Fibroblast of lung (primary cell): ENCODE measurements around the gene TRIM39. TPM values are rescaled to one million over a fixed set of nuclear protein-coding genes. Genes with fewer than 3 reads are reported as not detected.

Source experiments
- DNase-seq, 2 donors: peaks; one replicate each; pipeline versions ENCODE4 v3.0.0 to v3.0.0-alpha.2; 2010; ENCODE audit warnings: low read depth in 2 of 2
- H2AFZ ChIP-seq: 2 replicates; pipeline ENCODE4 v1.5.1; 2012; ENCODE audit warnings: low read length, control low read depth, inconsistent platforms
- H3K27ac ChIP-seq: 2 replicates; pipeline ENCODE4 v1.5.1; 2011; ENCODE audit warnings: low read length, control low read depth; ENCODE audit not compliant: insufficient read depth
- H3K27me3 ChIP-seq: 2 replicates; pipeline ENCODE4 v1.5.1; 2011; ENCODE audit warnings: mild to moderate bottlenecking, low read length; ENCODE audit not compliant: control insufficient read depth, insufficient read depth
- H3K36me3 ChIP-seq: 2 replicates; pipeline ENCODE4 v1.5.1; 2011; ENCODE audit warnings: low read length; ENCODE audit not compliant: control insufficient read depth, insufficient read depth
- H3K4me1 ChIP-seq: 2 replicates; pipeline ENCODE4 v1.5.1; 2011; ENCODE audit warnings: low read length; ENCODE audit not compliant: control insufficient read depth, insufficient read depth; ENCODE audit errors: extremely low read depth
- H3K4me2 ChIP-seq: 2 replicates; pipeline ENCODE4 v1.5.1; 2011; ENCODE audit warnings: low read length, control low read depth; ENCODE audit not compliant: insufficient read depth; ENCODE audit errors: extremely low read depth
- H3K4me3 ChIP-seq, 4 experiments: fragments of 200-600 bp in 1 of 4; sonication (generic) in 1 of 4; replicated peaks in 1 of 4; 2 replicates each; pipeline ENCODE4 v1.5.1; 2011 to 2016; ENCODE audit warnings: low read length in 4 of 4, low read depth in 3 of 4, mild to moderate bottlenecking in 3 of 4, control low read depth in 2 of 4, inconsistent platforms in 1 of 4, mixed read lengths in 1 of 4; ENCODE audit not compliant: insufficient read depth in 1 of 4; ENCODE audit errors: control extremely low read depth in 1 of 4
- H3K79me2 ChIP-seq: 2 replicates; pipeline ENCODE4 v1.5.1; 2012; ENCODE audit warnings: mild to moderate bottlenecking, low read length, inconsistent platforms; ENCODE audit not compliant: control insufficient read depth, insufficient read depth
- H3K9ac ChIP-seq: 2 replicates; pipeline ENCODE4 v1.5.1; 2011; ENCODE audit warnings: mild to moderate bottlenecking, low read length, control low read depth; ENCODE audit not compliant: insufficient read depth
- H3K9me3 ChIP-seq: 2 replicates; pipeline ENCODE4 v1.5.1; 2012; ENCODE audit warnings: low read depth, low read length; ENCODE audit not compliant: control insufficient read depth, insufficient read depth
- H4K20me1 ChIP-seq: 2 replicates; pipeline ENCODE4 v1.5.1; 2011; ENCODE audit warnings: low read length; ENCODE audit not compliant: control insufficient read depth, insufficient read depth; ENCODE audit errors: extremely low read depth
- CTCF ChIP-seq, 2 donors: IDR thresholded peaks in 1 of 2; conservative IDR thresholded peaks in 1 of 2; 1 replicate in 1 of 2; 2 replicates in 1 of 2; pipeline ENCODE4 v1.5.1; 2011 to 2012; ENCODE audit warnings: low read length in 2 of 2, control low read depth in 1 of 2, inconsistent platforms in 1 of 2, low read depth in 1 of 2, mild to moderate bottlenecking in 1 of 2
- EZH2 ChIP-seq: IDR thresholded peaks from 2 replicates; pipeline ENCODE4 v1.5.1; 2012; ENCODE audit warnings: low read length, control low read depth, mild to moderate bottlenecking; ENCODE audit errors: missing control alignments
- polyA plus RNA-seq, 2 donors: library from polyadenylated mRNA; depleted of rRNA in 1 of 2; stranded (reverse) in 1 of 2; unstranded in 1 of 2; fragments of >200 nt; gene quantifications; 2 replicates each; pipeline ENCODE4 v1.2.1, GENCODE V29; 2011 to 2012; ENCODE audit warnings: missing spikeins in 1 of 2
- total RNA-seq: library from RNA; depleted of rRNA; stranded (reverse); fragments of >200 nt; gene quantifications from 2 replicates; pipeline ENCODE4 v1.2.1, GENCODE V29; 2014

TRIM39 gene
- total and polyA plus RNA-seq, 2 donors (not counting 1 experiment from before 2014, with no cell fraction given), result 7.8 to 11.9 TPM

- Histone ChIP-seq H3K9me3 (no peaks in the 10 kb centered on the region), H3K4me2 (no peak overlapping the region), H3K9ac (no peak overlapping the region), H3K36me3 (no peaks in the 10 kb centered on the region), H3K79me2 (no peaks in the 10 kb centered on the region), H3K27ac (no peak overlapping the region), H4K20me1 (no peaks in the 10 kb centered on the region), H3K27me3 (no peaks in the 10 kb centered on the region), H3K4me1 (no peaks in the 10 kb centered on the region), H3K4me3 (no peak overlapping the region), H2AFZ (no peak overlapping the region)
- no peak for TF ChIP-seq EZH2
- TF ChIP-seq CTCF (conservative IDR thresholded peaks at IDR 0.05 in 1 of 2, IDR thresholded peaks at IDR 0.05 in 1 of 2; ENCODE audit: low read depth in 1 of 2, low read length in 2 of 2), result no peak
- peak in 1 of 2 donors; percentile 7 for DNase-seq
These were observed 43.0 kb upstream of the TRIM39 start for GRCh38 chr6:30283761-30284160.

DNA sequence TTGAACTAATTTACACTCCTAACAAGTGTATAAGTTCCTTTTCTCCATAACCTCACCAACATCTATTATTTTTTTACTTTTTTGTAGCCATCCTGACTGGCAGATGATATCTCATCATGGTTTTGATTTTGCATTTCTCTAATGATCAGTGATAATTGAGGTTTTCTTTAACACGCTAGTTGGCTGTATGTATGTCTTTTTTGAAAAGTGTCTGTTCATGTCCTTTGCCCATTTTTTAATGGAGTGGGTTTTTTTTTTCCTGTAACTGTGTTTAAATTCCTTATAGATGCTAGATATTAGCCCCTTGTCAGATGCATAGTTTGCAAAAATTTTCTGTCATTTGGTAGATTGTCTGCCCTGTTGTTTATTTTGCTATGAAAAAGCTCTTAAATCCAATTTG lies 39.6 kb upstream of the TRIM39 start:
- no peaks in the 10 kb centered on the region for H4K20me1 ChIP-seq
- no peaks in the 10 kb centered on the region for H3K9me3 ChIP-seq
- no peak overlapping the region for H2AFZ ChIP-seq
- TF ChIP-seq CTCF (conservative IDR thresholded peaks at IDR 0.05 in 1 of 2, IDR thresholded peaks at IDR 0.05 in 1 of 2; ENCODE audit: low read depth in 1 of 2, low read length in 2 of 2), result no peak
- no peak for TF ChIP-seq EZH2
- H3K79me2 ChIP-seq, result no peaks in the 10 kb centered on the region
- no peaks in the 10 kb centered on the region for H3K27me3 ChIP-seq
- H3K4me1 ChIP-seq, result no peaks in the 10 kb centered on the region
- H3K27ac ChIP-seq, result no peak overlapping the region
- no peak for DNase-seq
- H3K4me2 ChIP-seq, result no peak overlapping the region
- peaks cover 7% of the 10 kb centered on the region for H3K36me3 ChIP-seq
- no peak overlapping the region for H3K9ac ChIP-seq
- H3K4me3 ChIP-seq, result no peak overlapping the region

- Histone ChIP-seq H2AFZ (no peak overlapping the region), H3K79me2 (no peaks in the 10 kb centered on the region), H3K4me2 (no peak overlapping the region), H3K4me1 (no peaks in the 10 kb centered on the region), H3K9me3 (no peaks in the 10 kb centered on the region), H3K27ac (no peak overlapping the region), H3K36me3 (peaks cover 8% of the 10 kb centered on the region), H3K4me3 (no peak overlapping the region), H4K20me1 (no peaks in the 10 kb centered on the region), H3K27me3 (no peaks in the 10 kb centered on the region), H3K9ac (no peak overlapping the region)
- no peak for TF ChIP-seq EZH2
- TF ChIP-seq CTCF (conservative IDR thresholded peaks at IDR 0.05 in 1 of 2, IDR thresholded peaks at IDR 0.05 in 1 of 2; ENCODE audit: low read depth in 1 of 2, low read length in 2 of 2), result no peak
- DNase-seq, result no peak
These were observed 30.9 kb upstream of the TRIM39 start for GRCh38 chr6:30295837-30296236.
